GM12801 (cell line): Measurements from ENCODE around the gene NUDT6.

Source experiments
- TF ChIP-seq, protein P1 (sequence below): IDR thresholded peaks from one replicate; pipeline ENCODE4 v1.5.1; 2011; ENCODE audit warnings: control low read depth; ENCODE audit not compliant: insufficient read length; ENCODE audit errors: extremely low read depth

The NUDT6 gene

GRCh38 chr4:122959441-122959840 is 37.0 kb upstream of the NUDT6 start:
- TF ChIP-seq, protein P1, sequence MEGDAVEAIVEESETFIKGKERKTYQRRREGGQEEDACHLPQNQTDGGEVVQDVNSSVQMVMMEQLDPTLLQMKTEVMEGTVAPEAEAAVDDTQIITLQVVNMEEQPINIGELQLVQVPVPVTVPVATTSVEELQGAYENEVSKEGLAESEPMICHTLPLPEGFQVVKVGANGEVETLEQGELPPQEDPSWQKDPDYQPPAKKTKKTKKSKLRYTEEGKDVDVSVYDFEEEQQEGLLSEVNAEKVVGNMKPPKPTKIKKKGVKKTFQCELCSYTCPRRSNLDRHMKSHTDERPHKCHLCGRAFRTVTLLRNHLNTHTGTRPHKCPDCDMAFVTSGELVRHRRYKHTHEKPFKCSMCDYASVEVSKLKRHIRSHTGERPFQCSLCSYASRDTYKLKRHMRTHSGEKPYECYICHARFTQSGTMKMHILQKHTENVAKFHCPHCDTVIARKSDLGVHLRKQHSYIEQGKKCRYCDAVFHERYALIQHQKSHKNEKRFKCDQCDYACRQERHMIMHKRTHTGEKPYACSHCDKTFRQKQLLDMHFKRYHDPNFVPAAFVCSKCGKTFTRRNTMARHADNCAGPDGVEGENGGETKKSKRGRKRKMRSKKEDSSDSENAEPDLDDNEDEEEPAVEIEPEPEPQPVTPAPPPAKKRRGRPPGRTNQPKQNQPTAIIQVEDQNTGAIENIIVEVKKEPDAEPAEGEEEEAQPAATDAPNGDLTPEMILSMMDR, result no peak

GRCh38 chr4:122958505-122958904 is 36.1 kb upstream of the NUDT6 start:
- TF ChIP-seq, protein P1, result no peak

GRCh38 chr4:122953924-122954323 is 31.5 kb upstream of the NUDT6 start:
- TF ChIP-seq, protein P1, result no peak

- TF ChIP-seq, protein P1, result no peak
Observed at GRCh38 chr4:122952028-122952427, 29.6 kb upstream of the NUDT6 start.

GRCh38 chr4:122948671-122949070 is 26.3 kb upstream of the NUDT6 start:
- TF ChIP-seq, protein P1, result no peak

- TF ChIP-seq, protein P1, result no peak
Observed at GRCh38 chr4:122946142-122946541, 23.7 kb upstream of the NUDT6 start.

- TF ChIP-seq, protein P1, result no peak
Observed at GRCh38 chr4:122932763-122933162, 10.4 kb upstream of the NUDT6 start.

GRCh38 chr4:122930862-122931261 is 8.5 kb upstream of the NUDT6 start:
- TF ChIP-seq, protein P1, result no peak
